ENCODE results near the gene KRTAP4-1. TPM values are rescaled to one million over a fixed set of nuclear protein-coding genes. Genes with fewer than 3 reads are reported as not detected.
"Not testable (repeated sequence)": the region's sequence is repeated elsewhere in the genome, so short reads cannot be mapped to it uniquely, and the experiment has no call there.

The KRTAP4-1 gene
- not detected for total RNA-seq

- TF ChIP-seq CTCF (IDR thresholded peaks at IDR 0.05; ENCODE audit: low read depth) = no peak
These were observed at the start of gene KRTAP4-1 for GRCh38 chr17:41184480-41184961. Gene KRTAP4-1, minus strand, starts transcription at chr17:41184911. Its CDS starts 57 bp downstream, at chr17:41184854.

GRCh38 chr17:41232399-41233105 is 47.8 kb upstream of the KRTAP4-1 start, which contains the start of gene KRTAP9-3:
Gene KRTAP9-3, plus strand, starts transcription at chr17:41232449. Its CDS starts 53 bp downstream, at chr17:41232502.
- not testable (repeated sequence) for TF ChIP-seq CTCF (IDR thresholded peaks at IDR 0.05; ENCODE audit: low read depth)

GRCh38 chr17:41231731-41232130 is 47.0 kb upstream of the KRTAP4-1 start:
- TF ChIP-seq CTCF (IDR thresholded peaks at IDR 0.05; ENCODE audit: low read depth) = no peak

- no peak for TF ChIP-seq CTCF (IDR thresholded peaks at IDR 0.05; ENCODE audit: low read depth)
These were observed 45.4 kb upstream of the KRTAP4-1 start for GRCh38 chr17:41230094-41230493.

GRCh38 chr17:41226598-41227095 is 41.9 kb upstream of the KRTAP4-1 start, which contains the start of gene KRTAP9-2:
Gene KRTAP9-2, plus strand, starts transcription at chr17:41226648. Its CDS starts 7 bp downstream, at chr17:41226655.
- not testable (repeated sequence) for TF ChIP-seq CTCF (IDR thresholded peaks at IDR 0.05; ENCODE audit: low read depth)

GRCh38 chr17:41226051-41226450 is 41.3 kb upstream of the KRTAP4-1 start:
- TF ChIP-seq CTCF (IDR thresholded peaks at IDR 0.05; ENCODE audit: low read depth) = no peak

- TF ChIP-seq CTCF (IDR thresholded peaks at IDR 0.05; ENCODE audit: low read depth) = no peak
These were observed 39.1 kb upstream of the KRTAP4-1 start for GRCh38 chr17:41223821-41224220.

Measured in subcutaneous adipose tissue (tissue), 4 donors.